GM19455 (cell line): ENCODE results near the gene SRP9.

Experiments
- ATAC-seq: cut with Tn5 transposase; IDR thresholded peaks from one replicate; pipeline ENCODE4 v1.9.1; 2021; ENCODE audit not compliant: unreplicated experiment

Gene SRP9, protein sequence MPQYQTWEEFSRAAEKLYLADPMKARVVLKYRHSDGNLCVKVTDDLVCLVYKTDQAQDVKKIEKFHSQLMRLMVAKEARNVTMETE

DNA sequence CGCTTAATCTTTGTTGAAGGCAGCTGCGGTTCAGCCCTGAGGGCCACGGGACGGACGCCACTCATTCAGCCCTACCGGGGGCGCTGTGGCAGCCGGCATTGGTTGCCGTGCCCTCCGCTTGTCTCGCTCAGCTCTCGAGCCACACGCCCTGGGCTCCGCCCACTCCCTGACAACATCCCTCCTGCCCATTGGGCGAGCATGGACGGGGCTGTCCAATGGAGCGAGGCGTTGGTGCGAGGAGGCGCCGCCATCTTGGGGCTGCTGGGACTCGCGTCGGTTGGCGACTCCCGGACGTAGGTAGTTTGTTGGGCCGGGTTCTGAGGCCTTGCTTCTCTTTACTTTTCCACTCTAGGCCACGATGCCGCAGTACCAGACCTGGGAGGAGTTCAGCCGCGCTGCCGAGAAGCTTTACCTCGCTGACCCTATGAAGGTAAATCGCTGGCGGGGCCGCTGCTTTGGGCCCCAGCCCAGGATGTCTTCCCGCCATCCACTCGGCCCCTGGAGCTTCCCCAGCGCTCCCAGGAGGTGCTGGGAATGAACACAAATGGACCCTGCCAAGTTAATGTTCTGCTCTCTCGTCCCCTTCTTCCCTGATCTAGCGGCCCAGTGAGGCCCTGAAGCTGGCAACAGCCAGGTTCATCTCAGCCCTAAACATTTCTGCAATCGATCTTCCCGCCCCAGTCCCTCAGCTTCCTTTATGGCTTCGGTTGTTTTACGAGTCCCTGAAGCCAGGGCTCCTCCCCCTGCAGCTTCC, at the start of gene SRP9:
Gene SRP9, plus strand, starts transcription at position 244 of the 754 bp plus-strand sequence. Its CDS starts 115 bp downstream, at position 359.
- ATAC-seq, result peak; percentile 98

DNA sequence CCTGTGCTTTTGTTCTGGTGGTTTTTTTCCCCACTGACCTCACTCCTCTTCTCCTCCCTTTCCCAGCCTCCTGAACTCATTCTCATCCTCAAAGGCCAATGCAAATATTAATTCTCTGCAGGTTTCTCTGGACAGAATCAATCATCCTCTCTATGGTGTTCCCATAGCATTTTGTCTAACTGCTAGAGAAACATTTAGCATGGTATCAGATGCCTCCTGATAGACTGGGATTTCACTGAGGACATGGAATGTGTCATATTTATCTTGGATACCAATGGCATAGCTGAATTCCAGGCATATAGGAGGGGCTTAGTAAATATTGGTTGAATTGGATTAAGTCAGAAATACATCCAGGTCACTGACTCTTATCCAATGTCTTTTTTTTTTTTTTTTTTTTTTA, 46.1 kb upstream of the SRP9 start:
- ATAC-seq, result no peak

DNA sequence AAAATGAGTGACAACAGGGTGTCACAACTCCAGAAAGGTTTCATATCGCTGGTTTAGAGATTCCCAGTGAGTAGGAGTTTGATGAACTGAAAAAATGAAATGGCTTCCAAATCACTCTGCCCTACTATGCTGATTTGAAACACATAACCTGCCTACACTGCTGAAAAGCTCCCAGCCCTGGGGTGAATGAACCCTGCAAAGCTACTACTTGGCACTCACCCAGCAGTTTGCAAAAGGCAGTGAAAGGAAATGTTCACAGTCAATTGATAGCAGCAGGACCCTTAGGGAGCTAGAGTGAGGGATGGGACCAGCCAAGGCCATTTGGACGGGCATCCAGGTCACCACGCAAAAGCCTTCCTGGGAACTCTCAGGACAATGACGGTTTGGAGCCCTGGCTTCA, 44.4 kb upstream of the SRP9 start:
- no peak for ATAC-seq

DNA sequence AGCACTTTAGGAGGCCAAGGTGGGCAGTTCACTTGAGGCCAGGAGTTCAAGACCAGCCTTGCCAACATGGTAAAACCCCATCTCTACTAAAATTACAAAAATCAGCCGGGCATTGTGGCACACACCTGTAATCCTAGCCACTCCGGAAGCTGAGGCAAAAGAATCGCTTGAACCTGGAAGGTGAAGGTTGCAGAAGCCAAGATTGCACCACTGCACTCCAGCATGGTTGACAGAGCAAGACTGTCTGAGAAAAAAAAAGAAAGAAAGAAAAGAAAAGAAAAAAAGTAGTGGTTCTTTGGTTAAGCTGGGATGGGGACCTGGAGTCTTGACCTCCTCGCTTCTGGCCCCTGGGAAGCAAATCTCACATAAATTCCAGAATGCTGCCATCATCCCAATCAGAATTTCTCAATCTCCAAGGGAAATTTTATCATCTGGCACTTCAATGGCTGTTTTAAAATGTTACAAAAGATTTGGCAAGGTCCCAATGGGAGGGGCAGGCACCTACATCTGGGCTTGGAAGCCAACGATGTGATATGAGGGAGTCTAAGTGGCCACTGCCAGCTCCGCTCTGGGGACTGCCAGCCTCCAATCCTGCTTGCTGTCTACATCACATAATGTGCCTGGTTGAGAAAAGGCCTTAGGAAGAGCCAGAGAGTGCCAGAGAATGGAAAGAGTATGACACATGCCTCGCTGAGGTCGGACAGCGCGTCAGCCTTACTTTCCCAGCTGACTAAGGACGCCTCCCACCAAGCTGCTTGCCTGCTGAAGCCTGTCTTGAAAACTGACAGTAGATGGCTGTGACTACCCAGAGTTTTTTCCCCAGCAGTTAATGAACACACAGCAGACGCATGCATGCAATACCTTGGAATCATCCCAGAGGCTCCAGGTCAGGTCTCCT, 42.1 kb upstream of the SRP9 start:
- ATAC-seq, result no peak

DNA sequence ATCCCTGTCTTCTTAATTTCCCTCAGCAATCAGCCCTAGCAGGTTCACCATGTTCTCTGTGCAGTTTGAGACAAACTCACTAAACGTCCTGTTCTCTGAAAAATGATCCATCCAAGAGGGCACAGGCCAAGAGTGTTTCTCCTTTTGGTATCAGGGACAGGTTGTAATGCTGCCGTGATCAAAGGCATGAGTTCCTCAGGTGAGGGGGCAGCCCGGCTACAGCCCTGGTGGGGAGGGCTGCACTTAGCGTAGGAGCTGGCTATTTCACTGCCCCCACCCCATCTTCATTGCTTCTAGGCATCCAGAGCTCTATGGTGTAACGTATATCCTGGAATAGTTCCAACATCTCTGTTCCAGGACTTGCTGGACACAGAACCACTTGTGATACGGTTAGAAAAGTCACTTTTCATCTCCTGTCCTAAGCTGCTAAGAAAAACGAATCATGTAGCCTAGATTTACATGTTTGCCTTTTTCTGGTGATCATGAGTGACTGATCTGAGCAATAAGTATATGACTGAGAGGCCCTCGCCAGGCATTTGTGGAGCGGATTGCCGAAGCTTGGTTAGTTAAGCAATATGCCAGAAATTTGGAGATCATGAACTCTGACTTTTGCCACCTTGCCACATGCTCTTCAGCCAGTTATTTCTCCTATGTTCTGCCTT, 41.1 kb upstream of the SRP9 start:
- no peak for ATAC-seq

DNA sequence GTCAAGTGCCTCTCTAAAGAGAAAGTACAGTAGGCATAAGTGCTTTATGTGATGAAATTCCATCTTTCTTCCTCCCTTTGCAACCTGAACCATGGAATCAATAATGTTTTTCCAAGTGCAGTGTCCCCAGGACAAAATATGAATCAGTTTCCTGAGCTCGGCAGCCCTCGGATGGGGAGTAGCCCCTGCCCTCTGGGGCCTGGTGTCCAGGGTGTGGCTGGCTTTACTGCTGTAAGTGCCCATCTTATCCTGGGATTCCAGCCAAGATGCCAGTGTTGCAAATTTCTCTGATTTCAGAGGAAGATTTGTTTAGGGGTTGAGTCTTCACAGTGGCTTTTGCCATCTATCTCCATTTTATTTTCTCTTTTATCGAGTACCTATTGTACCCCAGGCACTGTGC, 40.5 kb upstream of the SRP9 start:
- no peak for ATAC-seq

DNA sequence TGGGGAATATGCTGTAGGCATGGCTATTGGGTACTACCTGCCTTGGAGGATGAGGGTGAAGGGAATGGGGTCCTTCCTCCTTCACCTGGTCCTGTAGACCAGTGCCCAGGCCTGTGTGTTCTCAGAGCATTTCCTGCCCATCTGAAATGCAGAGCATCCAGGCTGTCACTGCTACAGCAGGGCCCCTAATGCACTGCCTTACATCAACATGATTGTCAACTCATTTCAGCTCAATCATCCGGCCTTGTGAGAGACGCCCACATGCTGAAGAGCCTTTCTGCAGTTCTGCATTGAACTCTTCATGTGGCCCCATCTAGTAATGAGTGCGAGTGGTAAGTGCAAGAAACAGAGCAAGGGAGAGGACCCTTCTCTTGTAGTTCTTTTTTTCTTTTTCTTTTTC, 39.8 kb upstream of the SRP9 start:
- no peak for ATAC-seq

DNA sequence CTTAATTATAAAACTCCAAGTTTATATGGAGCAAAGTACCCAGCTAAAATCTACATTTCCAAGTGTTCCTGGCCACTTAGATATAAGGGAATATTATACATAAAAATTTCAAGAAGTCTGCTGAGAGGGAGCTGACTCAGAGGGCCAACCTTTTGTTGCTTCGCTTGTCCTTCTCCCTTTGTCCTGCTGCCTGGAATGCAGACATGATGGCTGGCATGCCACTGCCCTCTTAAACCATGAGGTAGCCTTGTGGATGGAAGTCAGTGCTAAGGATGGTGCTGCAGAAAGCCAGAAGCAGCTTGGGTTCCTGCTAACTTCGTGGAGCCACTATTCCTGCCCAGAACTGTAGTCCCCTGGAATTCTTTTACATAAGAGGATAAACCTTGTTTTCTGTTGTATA, 38.9 kb upstream of the SRP9 start:
- no peak for ATAC-seq

DNA sequence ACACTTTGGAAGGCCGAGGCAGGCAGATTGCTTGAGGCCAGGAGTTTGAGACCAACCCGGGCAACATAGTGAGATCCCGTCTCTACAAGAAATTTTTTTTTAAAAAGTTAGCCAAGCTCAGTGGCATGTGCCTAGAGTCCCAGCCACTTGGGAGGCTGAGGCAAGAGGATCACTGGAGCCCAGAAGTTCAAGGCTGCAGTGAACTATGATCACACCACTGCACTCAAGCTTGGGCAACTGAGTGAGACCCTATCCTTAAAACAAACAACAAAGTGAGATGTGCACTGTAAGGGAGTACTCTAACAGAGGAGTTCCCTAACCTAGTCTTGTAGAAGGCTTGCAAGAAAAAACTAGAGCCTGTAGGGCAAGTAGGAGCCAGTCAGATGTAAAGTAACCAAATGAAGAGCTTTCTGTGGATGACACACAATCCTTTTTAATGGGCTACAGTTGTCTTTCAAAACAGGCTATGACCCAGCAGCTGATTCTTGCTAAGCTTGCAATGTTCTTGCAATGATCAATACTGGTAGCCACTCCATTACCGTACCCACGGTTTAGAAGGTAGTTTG, 38.0 kb upstream of the SRP9 start:
- ATAC-seq, result no peak

DNA sequence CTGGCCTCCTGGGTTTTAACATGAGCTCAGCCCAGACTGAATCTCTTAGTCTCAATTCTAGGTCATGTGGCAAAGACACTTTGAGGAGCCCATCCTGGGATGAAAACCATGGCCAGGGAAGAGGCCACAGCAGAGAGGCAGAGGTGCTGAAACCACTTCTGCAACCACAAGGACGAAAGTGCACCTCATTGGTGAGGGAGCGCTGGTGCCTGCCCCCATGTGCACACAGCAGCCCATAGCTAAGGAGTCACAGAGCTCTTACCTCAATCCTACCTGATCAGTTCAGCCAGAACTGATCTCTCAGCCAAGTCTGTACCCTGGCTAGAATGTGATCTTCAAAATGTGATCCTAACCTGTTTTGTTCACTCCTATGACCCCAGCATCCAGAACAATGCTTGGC, 32.9 kb upstream of the SRP9 start:
- no peak for ATAC-seq

DNA sequence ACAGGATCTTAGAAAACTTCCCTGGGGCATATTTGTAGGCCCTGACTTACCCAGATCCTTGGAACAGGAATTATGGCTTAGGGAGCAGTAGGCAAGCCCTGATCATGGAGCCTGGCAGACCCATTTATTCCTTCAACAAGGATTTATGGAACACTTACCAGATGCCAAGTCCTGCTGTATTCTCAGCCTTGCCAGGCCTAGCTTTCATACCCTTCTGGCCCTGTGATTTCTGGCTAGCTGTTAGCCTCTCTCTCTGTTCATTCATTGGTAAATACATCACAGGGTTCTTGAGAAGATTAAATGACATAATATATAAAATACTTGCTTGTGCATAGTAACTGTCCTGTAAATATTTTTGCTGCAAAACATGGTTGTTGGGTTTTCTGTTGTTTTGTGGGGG, 32.4 kb upstream of the SRP9 start:
- ATAC-seq, result no peak

DNA sequence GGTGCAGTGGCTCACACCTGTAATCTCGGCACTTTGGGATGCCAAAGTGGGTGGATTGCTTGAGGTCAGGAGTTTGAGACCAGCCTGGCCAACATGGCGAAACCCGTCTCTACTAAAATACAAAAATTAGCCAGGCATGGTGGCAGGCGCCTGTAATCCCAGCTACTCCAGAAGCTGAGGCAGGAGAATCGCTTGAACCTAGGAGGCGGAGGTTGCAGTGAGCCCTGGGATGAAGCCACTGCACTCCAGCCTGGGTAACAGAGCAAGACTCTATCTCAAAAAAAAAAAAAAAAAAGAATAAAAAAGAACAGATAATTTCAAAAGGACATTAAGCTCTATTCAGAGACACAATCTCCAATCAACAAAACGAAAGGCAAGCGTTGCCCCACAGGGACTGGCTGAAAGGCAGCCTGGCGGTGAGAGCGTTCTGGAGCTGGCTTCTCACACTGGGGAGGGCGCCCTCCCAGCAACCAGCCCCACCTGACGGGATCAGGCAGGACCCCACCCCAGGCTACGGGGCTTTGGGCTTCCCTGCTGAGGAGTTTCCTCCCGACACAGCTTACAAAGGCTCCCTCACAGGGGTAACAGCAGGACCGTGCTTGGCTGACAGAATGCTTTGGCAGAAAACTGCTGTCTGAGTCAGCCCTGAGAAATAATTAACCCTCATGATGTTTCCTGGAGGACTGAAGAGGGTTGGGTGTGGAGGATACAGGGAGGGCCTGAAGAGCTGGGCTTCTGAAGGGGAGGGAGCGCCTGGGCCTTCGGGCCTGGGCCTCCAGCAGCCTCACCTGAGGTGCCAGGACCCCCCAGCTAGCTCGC, 31.1 kb upstream of the SRP9 start:
- ATAC-seq, result no peak

DNA sequence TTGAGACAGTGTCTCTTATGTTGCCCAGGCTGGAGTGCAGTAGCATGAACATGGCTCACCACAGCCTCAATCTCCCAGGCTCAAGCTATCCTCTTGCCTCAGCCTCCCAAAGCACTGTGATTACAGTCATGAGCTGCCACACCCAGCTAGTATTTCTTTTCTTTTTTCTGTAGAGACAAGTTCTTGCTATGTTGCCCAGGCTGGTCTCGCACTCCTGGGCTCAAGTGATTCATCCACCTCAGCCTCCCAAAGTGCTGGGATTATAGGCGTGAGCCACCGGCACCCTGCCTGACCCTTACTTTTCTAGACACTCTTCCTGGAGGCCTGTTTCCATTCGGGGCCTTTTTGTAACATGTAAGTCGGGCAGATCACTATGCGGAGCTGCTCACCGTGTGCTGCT, 30.1 kb upstream of the SRP9 start:
- no peak for ATAC-seq

DNA sequence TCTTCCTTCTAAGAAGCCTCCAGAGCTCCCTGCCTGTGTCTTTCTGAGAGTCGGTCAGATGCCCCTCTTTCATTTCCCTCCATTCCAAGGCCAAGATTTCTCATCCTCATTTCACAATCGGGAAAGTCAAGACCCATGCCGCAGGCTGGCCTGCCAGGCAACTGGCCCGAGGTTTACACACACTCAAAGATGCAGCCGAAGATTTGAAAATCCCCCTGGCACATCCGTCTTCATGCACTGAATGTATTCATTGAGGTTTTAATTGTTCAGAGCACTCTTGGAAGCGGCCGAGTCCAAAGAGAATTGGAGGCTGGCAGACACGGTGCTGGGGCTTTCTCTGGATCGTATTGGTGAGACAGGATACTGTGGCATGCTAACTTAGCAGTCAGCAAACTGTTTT, 29.1 kb upstream of the SRP9 start:
- no peak for ATAC-seq

DNA sequence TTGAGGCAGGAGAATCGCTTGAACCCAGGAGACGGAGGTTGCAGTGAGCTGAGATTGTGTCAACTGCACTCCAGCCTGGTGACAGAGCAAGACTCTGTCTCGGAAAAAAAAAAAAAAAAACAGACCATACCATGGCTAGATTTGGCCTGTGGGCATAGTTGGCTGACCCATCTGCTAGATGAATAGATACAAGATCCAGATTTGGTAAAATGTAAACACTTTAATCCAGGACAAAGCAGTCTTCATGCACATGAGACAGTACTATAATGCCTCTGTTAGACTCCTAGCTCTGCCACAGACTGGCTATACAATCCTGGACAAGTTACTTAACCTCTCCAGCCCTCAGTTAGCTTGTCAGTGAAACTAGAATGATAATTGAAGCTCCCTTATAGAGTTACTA, 27.9 kb upstream of the SRP9 start:
- no peak for ATAC-seq

DNA sequence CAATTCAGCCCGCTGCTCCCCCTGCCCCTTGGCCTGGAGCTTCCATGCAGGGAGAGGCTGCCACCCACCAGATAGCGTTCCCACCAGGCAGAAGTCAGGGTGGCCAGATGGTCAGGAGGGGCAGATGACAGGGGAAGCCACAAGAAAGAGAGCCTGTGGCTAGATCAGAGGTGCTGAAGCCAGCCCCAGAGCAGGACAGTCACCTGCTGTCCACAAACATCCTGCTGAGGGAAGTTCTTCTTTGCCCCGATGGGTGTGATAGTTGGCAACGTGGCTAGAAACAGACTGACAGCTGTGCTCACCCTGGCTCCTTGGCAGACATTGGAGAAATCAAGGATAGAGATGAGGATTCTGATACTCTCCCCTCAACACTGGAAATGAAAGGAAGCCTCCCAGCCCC, 27.2 kb upstream of the SRP9 start:
- ATAC-seq, result no peak

DNA sequence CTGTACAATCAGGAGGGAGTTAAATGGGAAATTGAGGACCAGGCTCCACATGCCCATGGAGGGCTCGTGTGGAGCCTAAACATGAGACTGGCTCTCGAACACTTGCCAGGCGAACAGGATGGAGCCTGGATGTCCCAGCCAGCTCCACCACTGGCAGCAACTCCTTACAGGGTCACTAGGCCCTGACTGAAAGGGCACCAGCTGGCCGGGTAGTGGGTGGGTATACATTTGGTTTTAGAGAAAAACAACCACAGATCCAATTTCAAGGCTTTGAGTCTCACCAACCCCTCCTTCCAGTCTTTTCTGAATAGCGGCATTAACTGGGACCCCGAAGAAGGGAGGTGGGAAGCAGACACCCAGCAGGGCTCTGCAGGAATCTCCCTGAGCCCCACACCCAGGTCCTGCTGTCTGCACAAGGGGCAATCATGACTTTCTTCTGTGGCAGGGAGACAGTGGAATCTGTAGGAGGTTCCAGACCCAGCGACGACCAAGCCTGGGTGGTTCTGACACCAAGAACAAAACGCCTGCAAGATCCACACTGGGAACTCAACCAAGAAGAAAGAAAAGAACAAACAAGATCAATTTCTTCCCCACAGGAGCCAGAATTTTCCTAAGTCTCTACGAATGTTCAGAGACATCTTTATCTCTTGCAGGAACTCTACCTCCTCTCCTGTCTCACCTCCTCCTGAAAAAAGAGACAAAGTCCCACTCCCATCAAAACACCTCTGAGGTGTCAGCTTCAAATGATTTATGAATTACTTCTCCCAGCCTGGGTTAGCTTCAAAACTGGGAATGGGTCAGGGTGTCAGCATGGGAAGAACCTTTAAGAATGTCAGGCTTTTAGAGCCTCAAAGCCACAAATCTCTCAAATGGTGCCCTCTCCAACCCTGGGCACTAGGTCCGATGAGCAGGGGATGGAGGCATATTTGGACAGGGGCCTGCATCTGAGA, 26.5 kb upstream of the SRP9 start:
- no peak for ATAC-seq

DNA sequence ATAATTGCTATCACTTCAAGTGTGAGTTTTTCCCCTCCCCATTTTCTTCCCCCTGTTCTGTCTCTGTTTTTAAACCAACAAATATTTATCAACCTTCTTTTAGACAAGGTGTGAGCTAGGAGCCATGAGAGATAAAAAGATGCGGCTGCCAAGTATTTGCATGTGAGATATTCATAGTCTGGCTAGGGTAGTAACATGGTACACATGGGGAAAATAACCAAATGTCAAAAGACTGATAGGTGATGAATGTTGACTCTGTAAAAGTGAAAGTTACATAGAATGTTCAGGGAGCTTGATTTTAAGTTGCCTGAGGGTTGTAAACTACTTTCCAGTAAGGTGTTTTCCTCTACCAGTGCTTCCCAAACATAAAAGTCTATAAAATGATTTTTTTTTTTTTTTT, 25.4 kb upstream of the SRP9 start:
- no peak for ATAC-seq

DNA sequence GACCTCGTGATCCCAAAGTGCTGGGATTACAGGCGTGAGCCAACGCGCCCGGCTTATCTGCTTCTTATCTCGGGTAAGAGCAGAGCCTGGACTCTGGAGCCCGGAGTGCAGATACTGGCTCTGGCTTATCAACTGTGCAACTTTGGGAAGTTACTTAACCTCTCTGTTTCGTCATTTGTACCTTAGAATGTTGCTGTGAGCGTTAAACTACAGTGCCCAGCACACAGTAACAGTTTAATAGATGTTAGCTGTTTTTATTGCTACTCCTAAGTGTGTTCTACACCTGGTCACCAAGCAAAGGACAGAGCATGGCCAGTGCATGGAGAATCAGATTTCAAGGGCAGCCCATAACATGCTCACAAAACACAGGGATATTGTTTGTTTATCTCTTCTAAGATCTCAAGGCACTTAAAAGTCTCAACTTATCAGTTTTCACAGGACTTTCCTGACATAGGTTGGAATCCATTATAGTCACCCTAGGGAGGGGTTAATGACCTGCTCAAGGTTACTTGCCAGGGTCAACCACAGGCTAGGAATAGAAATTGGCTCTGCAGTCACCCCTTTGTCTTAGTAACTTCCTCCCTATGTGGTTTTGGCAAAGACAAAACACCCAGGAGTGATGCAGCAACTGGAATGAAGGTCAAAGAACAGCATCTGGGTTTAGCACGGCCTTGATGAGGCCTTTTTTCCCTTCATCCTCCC, 22.5 kb upstream of the SRP9 start:
- no peak for ATAC-seq
